DND-41 (cell line): ENCODE results near the gene S100Z.

Experiments
- ATAC-seq: fragments of 200-7000 bp; cut with Tn5 transposase; 3 replicates; pipeline ENCODE4 v1.9.1; 2021; ENCODE audit warnings: low read depth; ENCODE audit not compliant: insufficient read depth
- DNase-seq: peaks from one replicate; pipeline ENCODE4 v3.0.0-alpha.2; 2020
- H2AFZ ChIP-seq: 2 replicates; pipeline ENCODE4 v1.6.0; 2012; ENCODE audit warnings: low read depth, low read length
- H3K27ac ChIP-seq: 2 replicates; pipeline ENCODE4 v1.5.1; 2012; ENCODE audit warnings: low read length, inconsistent platforms
- H3K27me3 ChIP-seq: fragments of 200-600 bp; sonication (generic); 2 replicates; pipeline ENCODE4 v1.6.0; 2012; ENCODE audit warnings: low read length, mild to moderate bottlenecking, inconsistent platforms; ENCODE audit not compliant: insufficient read depth, poor library complexity
- H3K36me3 ChIP-seq: 2 replicates; pipeline ENCODE4 v1.5.1; 2012; ENCODE audit warnings: low read length, inconsistent platforms; ENCODE audit not compliant: insufficient read depth
- H3K4me1 ChIP-seq: 2 replicates; pipeline ENCODE4 v1.5.1; 2012; ENCODE audit warnings: mild to moderate bottlenecking, low read length; ENCODE audit not compliant: insufficient read depth
- H3K4me2 ChIP-seq: 2 replicates; pipeline ENCODE4 v1.6.0; 2012; ENCODE audit warnings: mild to moderate bottlenecking, moderate library complexity, low read length, inconsistent platforms; ENCODE audit not compliant: insufficient read depth
- H3K4me3 ChIP-seq, 2 experiments: fragments of 200-600 bp in 1 of 2; shearing (Covaris generic) in 1 of 2; 2 replicates each; pipeline ENCODE4 v1.5.1; 2012 to 2016; ENCODE audit warnings: inconsistent platforms in 2 of 2, low read length in 2 of 2, mild to moderate bottlenecking in 2 of 2, low read depth in 1 of 2, moderate library complexity in 1 of 2
- H3K79me2 ChIP-seq: 2 replicates; pipeline ENCODE4 v1.6.0; 2012; ENCODE audit warnings: low read length, inconsistent platforms; ENCODE audit not compliant: insufficient read depth
- H3K9ac ChIP-seq: 2 replicates; pipeline ENCODE4 v1.6.0; 2012; ENCODE audit warnings: low read depth, mild to moderate bottlenecking, inconsistent platforms, low read length, moderate library complexity
- H3K9me3 ChIP-seq: 2 replicates; pipeline ENCODE4 v1.5.1; 2012; ENCODE audit warnings: low read length, moderate library complexity, mild to moderate bottlenecking, inconsistent platforms; ENCODE audit not compliant: insufficient read depth, severe bottlenecking
- H4K20me1 ChIP-seq: 2 replicates; pipeline ENCODE4 v1.6.0; 2012; ENCODE audit warnings: low read length; ENCODE audit not compliant: insufficient read depth
- EZH2 ChIP-seq: IDR thresholded peaks from 3 replicates; pipeline ENCODE4 v1.6.1; 2012; ENCODE audit warnings: borderline replicate concordance, low read depth, mild to moderate bottlenecking, moderate library complexity, low read length, inconsistent platforms; ENCODE audit not compliant: severe bottlenecking
- TF ChIP-seq, protein P1 (sequence below): IDR thresholded peaks from 2 replicates; pipeline ENCODE4 v1.5.1; 2012; ENCODE audit warnings: borderline replicate concordance, low read length, moderate library complexity, mild to moderate bottlenecking; ENCODE audit not compliant: poor library complexity, severe bottlenecking; ENCODE audit errors: extremely low read depth

Gene S100Z

DNA sequence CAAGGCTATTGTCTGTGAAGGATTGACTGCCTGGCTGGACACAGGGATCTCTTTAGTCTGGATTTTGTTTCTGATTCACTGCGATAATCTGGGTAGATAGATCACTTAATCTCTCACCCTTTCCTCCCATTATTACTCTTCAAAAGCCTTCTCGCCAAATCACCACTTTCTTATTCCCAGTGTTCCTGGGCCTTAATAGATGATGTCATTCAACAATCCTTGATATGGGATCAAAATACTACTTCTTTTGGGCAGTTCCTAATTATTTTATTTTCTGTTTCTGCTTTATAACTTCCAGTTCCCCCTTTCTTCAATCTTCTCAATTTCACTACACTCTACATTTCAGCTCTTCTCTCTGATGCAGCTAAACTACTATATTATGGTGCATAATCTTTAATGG, 96.3 kb downstream of the S100Z start:
- no peaks in the 10 kb centered on the region for H4K20me1 ChIP-seq
- no peaks in the 10 kb centered on the region for H3K9me3 ChIP-seq
- H3K79me2 ChIP-seq, result no peaks in the 10 kb centered on the region
- no peaks in the 10 kb centered on the region for H3K4me1 ChIP-seq
- no peak for TF ChIP-seq EZH2
- TF ChIP-seq, protein P1, sequence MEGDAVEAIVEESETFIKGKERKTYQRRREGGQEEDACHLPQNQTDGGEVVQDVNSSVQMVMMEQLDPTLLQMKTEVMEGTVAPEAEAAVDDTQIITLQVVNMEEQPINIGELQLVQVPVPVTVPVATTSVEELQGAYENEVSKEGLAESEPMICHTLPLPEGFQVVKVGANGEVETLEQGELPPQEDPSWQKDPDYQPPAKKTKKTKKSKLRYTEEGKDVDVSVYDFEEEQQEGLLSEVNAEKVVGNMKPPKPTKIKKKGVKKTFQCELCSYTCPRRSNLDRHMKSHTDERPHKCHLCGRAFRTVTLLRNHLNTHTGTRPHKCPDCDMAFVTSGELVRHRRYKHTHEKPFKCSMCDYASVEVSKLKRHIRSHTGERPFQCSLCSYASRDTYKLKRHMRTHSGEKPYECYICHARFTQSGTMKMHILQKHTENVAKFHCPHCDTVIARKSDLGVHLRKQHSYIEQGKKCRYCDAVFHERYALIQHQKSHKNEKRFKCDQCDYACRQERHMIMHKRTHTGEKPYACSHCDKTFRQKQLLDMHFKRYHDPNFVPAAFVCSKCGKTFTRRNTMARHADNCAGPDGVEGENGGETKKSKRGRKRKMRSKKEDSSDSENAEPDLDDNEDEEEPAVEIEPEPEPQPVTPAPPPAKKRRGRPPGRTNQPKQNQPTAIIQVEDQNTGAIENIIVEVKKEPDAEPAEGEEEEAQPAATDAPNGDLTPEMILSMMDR, result no peak
- DNase-seq, result no peak
- H3K27ac ChIP-seq, result no peak overlapping the region
- no peak overlapping the region for H2AFZ ChIP-seq
- no peak for ATAC-seq
- H3K27me3 ChIP-seq, result no peaks in the 10 kb centered on the region
- H3K36me3 ChIP-seq, result no peaks in the 10 kb centered on the region
- H3K4me3 ChIP-seq, result no peak overlapping the region
- H3K9ac ChIP-seq, result no peak overlapping the region
- H3K4me2 ChIP-seq, result no peak overlapping the region

DNA sequence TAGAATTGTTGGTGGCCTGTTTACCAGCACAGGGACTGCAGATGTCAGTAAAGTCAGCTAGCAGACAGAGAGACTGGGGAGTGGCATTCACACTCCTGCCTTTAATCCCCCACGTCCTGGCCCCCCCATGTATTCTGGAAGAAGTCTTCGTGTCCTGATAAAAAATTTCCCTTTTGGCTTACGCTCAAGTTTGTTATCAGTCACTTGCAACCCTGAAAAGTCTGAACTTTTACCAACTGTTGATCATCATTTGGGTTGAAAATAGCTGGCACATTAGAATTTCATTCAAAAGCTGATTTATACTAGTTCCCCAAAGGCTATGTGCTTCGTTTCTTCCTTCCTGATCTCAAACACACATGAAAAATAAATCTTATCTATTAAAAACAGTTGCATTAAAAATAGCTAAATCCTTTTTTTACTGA, 97.3 kb downstream of the S100Z start:
- no peaks in the 10 kb centered on the region for H3K4me1 ChIP-seq
- no peak overlapping the region for H3K9ac ChIP-seq
- H3K4me2 ChIP-seq, result no peak overlapping the region
- no peak for ATAC-seq
- no peak overlapping the region for H3K27ac ChIP-seq
- no peaks in the 10 kb centered on the region for H3K79me2 ChIP-seq
- DNase-seq, result no peak
- no peaks in the 10 kb centered on the region for H3K9me3 ChIP-seq
- no peaks in the 10 kb centered on the region for H4K20me1 ChIP-seq
- H3K36me3 ChIP-seq, result no peaks in the 10 kb centered on the region
- H2AFZ ChIP-seq, result no peak overlapping the region
- no peaks in the 10 kb centered on the region for H3K27me3 ChIP-seq
- H3K4me3 ChIP-seq, result no peak overlapping the region
- TF ChIP-seq EZH2, result no peak
- TF ChIP-seq, protein P1, result no peak

DNA sequence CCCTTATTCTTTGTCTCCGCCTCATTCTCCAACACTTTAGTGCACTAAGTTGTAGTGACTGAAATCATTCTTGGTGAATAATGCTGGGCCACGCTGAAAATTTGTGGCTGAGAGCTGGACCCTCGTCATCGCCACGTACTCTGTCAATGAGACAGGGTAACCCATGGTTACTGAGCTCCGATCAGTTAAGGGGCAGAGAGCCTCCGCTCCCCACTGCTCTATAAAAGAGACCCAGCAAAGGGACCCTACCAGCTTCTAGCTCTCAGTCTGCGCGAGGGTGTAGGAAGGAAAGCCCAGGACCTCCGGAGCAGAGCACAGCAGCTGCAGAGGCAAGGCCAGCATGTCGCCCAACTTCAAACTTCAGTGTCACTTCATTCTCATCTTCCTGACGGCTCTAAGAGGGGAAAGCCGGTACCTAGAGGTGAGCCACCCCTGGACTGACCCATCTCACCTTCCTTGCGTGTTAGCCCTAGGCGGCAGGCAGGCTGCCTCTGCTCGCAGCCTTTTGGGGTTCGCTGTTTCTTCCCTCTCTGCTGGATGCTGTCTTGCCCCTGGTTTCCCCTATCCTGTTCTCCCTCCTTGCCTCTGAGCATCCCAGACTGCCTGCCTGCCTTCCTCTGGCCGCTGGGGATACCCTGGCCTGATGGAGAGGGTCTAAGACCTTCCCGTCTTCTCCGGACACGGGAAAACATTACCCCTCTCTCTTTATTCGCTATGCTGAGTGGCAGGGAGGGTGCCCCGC, 103.2 kb downstream of the S100Z start, which contains the start of gene CRHBP:
TSS of gene CRHBP (plus strand) at position 251 of the 742 bp plus-strand sequence. CDS start at position 341, 90 bp downstream.
- Histone ChIP-seq H3K36me3 (no peaks in the 10 kb centered on the region), H3K9ac (no peak within 1 kb of the TSS), H3K4me2 (no peak within 1 kb of the TSS), H4K20me1 (no peaks in the 10 kb centered on the region), H2AFZ (no peak within 1 kb of the TSS), H3K27ac (no peak within 1 kb of the TSS), H3K9me3 (no peaks in the 10 kb centered on the region), H3K4me1 (no peaks in the 10 kb centered on the region), H3K79me2 (no peaks in the 10 kb centered on the region), H3K4me3 (no peak within 1 kb of the TSS), H3K27me3 (no peaks in the 10 kb centered on the region)
- TF ChIP-seq, protein P1, result no peak
- TF ChIP-seq EZH2, result no peak
- no peak for DNase-seq
- no peak for ATAC-seq
